H1 (cell line): ENCODE results near the gene HIGD2A. TPM values are rescaled to one million over a fixed set of nuclear protein-coding genes. Genes with fewer than 3 reads are reported as not detected.

Experiments used
- CTCF ChIA-PET: fragments of 300-600 bp; sonication (Branson Sonifier 250); formaldehyde crosslinking; loops from one replicate; lab custom pipeline; 2021; ENCODE audit not compliant: partially characterized antibody; lab: Charles Lee
- POLR2A ChIA-PET: fragments of 300-600 bp; sonication (Branson Sonifier 250); formaldehyde crosslinking; loops from one replicate; lab custom pipeline; 2021; ENCODE audit warnings: inconsistent platforms; ENCODE audit not compliant: partially characterized antibody; lab: Charles Lee
- DNase-seq, 2 experiments: peaks; one replicate each; pipeline versions ENCODE4 v3.0.0 to v3.0.0-alpha.2; 2010 to 2022; ENCODE audit warnings: low spot score in 2 of 2, low read depth in 1 of 2, mixed read lengths in 1 of 2
- FAIRE-seq: peaks from 2 replicates; lab custom pipeline; 2011; peaks lifted over from hg19 to GRCh38; lab: Jason Lieb, UNC
- H2AFZ ChIP-seq: 2 replicates; pipeline ENCODE4 v1.8.1; 2012; ENCODE audit warnings: low read length, inconsistent platforms
- H2AK5ac ChIP-seq: 2 replicates; pipeline ENCODE4 v1.6.1; 2013; ENCODE audit warnings: low read depth, low read length
- H2BK120ac ChIP-seq: replicated peaks from 2 replicates; pipeline ENCODE3; 2013; ENCODE audit warnings: low read depth, low read length, inconsistent platforms
- H2BK12ac ChIP-seq: 2 replicates; pipeline ENCODE4 v1.6.1; 2013; ENCODE audit warnings: low read depth, low read length
- H2BK15ac ChIP-seq: 2 replicates; pipeline ENCODE4 v1.6.1; 2013; ENCODE audit warnings: low read length
- H2BK20ac ChIP-seq: 2 replicates; pipeline ENCODE4 v1.6.1; 2013; ENCODE audit warnings: low read length
- H2BK5ac ChIP-seq: 2 replicates; pipeline ENCODE4 v1.6.1; 2013; ENCODE audit warnings: low read depth, low read length
- H3K14ac ChIP-seq: 2 replicates; pipeline ENCODE4 v1.6.1; 2013; ENCODE audit warnings: inconsistent platforms; ENCODE audit not compliant: insufficient read length
- H3K18ac ChIP-seq: 2 replicates; pipeline ENCODE4 v1.6.1; 2013; ENCODE audit warnings: low read length; ENCODE audit errors: extremely low read depth
- H3K23ac ChIP-seq: 2 replicates; pipeline ENCODE4 v1.6.1; 2013; ENCODE audit warnings: inconsistent platforms; ENCODE audit not compliant: insufficient read length
- H3K23me2 ChIP-seq: 2 replicates; pipeline ENCODE4 v1.6.1; 2013; ENCODE audit warnings: low read depth, low read length
- H3K27ac ChIP-seq: 2 replicates; pipeline ENCODE4 v1.6.1; 2011; ENCODE audit warnings: low read depth, low read length, inconsistent platforms
- H3K27me3 ChIP-seq, 4 experiments: replicated peaks in 1 of 4; 1 replicate in 1 of 4; 2 replicates in 3 of 4; pipeline versions ENCODE4 v1.6.1 to v1.8.1; 2011 to 2013; ENCODE audit warnings: low read length in 3 of 4, mild to moderate bottlenecking in 3 of 4, inconsistent platforms in 2 of 4, mixed read lengths in 2 of 4, moderate library complexity in 1 of 4; ENCODE audit not compliant: control insufficient read depth in 3 of 4, insufficient read depth in 3 of 4; ENCODE audit errors: extremely low read depth in 1 of 4
- H3K36me3 ChIP-seq, 4 experiments: 2 replicates each; pipeline versions ENCODE4 v1.6.1 to v1.8.1; 2011 to 2013; ENCODE audit warnings: mild to moderate bottlenecking in 4 of 4, low read length in 3 of 4, moderate library complexity in 2 of 4, control low read depth in 1 of 4, inconsistent platforms in 1 of 4; ENCODE audit not compliant: insufficient read depth in 4 of 4, control insufficient read depth in 2 of 4
- H3K4ac ChIP-seq: replicated peaks from 2 replicates; pipeline ENCODE3; 2013; ENCODE audit warnings: low read length, low read depth, mixed read lengths, inconsistent platforms; ENCODE audit not compliant: insufficient read length
- H3K4me1 ChIP-seq, 4 experiments: replicated peaks in 1 of 4; 1 replicate in 1 of 4; 2 replicates in 3 of 4; pipeline versions ENCODE4 v1.6.1 to v1.8.1; 2011 to 2013; ENCODE audit warnings: low read length in 3 of 4, inconsistent platforms in 2 of 4, mixed read lengths in 1 of 4; ENCODE audit not compliant: insufficient read depth in 4 of 4, control insufficient read depth in 3 of 4
- H3K4me2 ChIP-seq, 2 experiments: 2 replicates each; pipeline versions ENCODE4 v1.6.1 to v1.8.1; 2011 to 2013; ENCODE audit warnings: low read depth in 2 of 2, low read length in 2 of 2, control low read depth in 1 of 2, inconsistent platforms in 1 of 2, mild to moderate bottlenecking in 1 of 2; ENCODE audit not compliant: insufficient read depth in 1 of 2
- H3K4me3 ChIP-seq, 4 experiments: fragments of 200-600, 300-600 bp in 1 of 4; sonication (generic), shearing (Covaris generic), sonication (Bioruptor Twin) in 1 of 4; 2 replicates each; pipeline versions ENCODE4 v1.5.1 to v1.8.1; 2011 to 2016; ENCODE audit warnings: low read length in 4 of 4, low read depth in 3 of 4, control low read depth in 2 of 4, inconsistent platforms in 2 of 4, mild to moderate bottlenecking in 2 of 4, mixed read lengths in 1 of 4, moderate library complexity in 1 of 4; ENCODE audit not compliant: insufficient read depth in 2 of 4; ENCODE audit errors: extremely low read depth in 1 of 4
- H3K56ac ChIP-seq: replicated peaks from 2 replicates; pipeline ENCODE3; 2013; ENCODE audit warnings: low read depth, mild to moderate bottlenecking, mixed read lengths, low read length, inconsistent platforms; ENCODE audit not compliant: insufficient read length
- H3K79me1 ChIP-seq: 2 replicates; pipeline ENCODE4 v1.6.1; 2013; ENCODE audit warnings: low read depth, low read length, control low read depth
- H3K79me2 ChIP-seq, 2 experiments: 2 replicates each; pipeline versions ENCODE4 v1.6.1 to v1.8.1; 2012 to 2013; ENCODE audit warnings: low read length in 2 of 2, mild to moderate bottlenecking in 2 of 2, inconsistent platforms in 1 of 2; ENCODE audit not compliant: insufficient read depth in 2 of 2, control insufficient read depth in 1 of 2
- H3K9ac ChIP-seq, 4 experiments: replicated peaks in 1 of 4; 1 replicate in 1 of 4; 2 replicates in 3 of 4; pipeline versions ENCODE4 v1.6.1 to v1.8.1; 2011 to 2013; ENCODE audit warnings: low read depth in 3 of 4, low read length in 3 of 4, control low read depth in 2 of 4, mild to moderate bottlenecking in 2 of 4, moderate library complexity in 2 of 4, inconsistent platforms in 1 of 4; ENCODE audit errors: extremely low read depth in 1 of 4
- H3K9me3 ChIP-seq, 2 experiments: 2 replicates each; pipeline versions ENCODE4 v1.6.1 to v1.8.1; 2012 to 2013; ENCODE audit warnings: mild to moderate bottlenecking in 2 of 2, moderate library complexity in 2 of 2, control low read depth in 1 of 2, inconsistent platforms in 1 of 2, low read depth in 1 of 2, low read length in 1 of 2, mixed read lengths in 1 of 2; ENCODE audit not compliant: insufficient read depth in 2 of 2
- H4K20me1 ChIP-seq, 2 experiments: replicated peaks in 1 of 2; 2 replicates each; pipeline versions ENCODE3 to v1.8.1; 2011 to 2013; ENCODE audit warnings: inconsistent platforms in 2 of 2, low read length in 2 of 2, mild to moderate bottlenecking in 1 of 2; ENCODE audit not compliant: insufficient read depth in 2 of 2, control insufficient read depth in 1 of 2
- H4K5ac ChIP-seq: 2 replicates; pipeline ENCODE4 v1.6.1; 2013; ENCODE audit warnings: low read length, low read depth, mixed read lengths, inconsistent platforms; ENCODE audit not compliant: insufficient read length
- H4K8ac ChIP-seq: 2 replicates; pipeline ENCODE4 v1.8.0; 2013; ENCODE audit warnings: mild to moderate bottlenecking, moderate library complexity, low read length, inconsistent platforms; ENCODE audit not compliant: insufficient read depth; ENCODE audit errors: extremely low read depth
- H4K91ac ChIP-seq: replicated peaks from 2 replicates; pipeline ENCODE3; 2013; ENCODE audit warnings: low read length, mixed read lengths, inconsistent platforms; ENCODE audit not compliant: insufficient read length
- ATF3 ChIP-seq: IDR thresholded peaks from 2 replicates; pipeline ENCODE4 v1.6.1; 2011; ENCODE audit warnings: low read depth, mild to moderate bottlenecking, low read length; ENCODE audit not compliant: insufficient read depth
- CEBPB ChIP-seq: IDR thresholded peaks from 2 replicates; pipeline ENCODE4 v1.6.1; 2012; ENCODE audit warnings: low read depth, low read length
- CREB1 ChIP-seq: IDR thresholded peaks from 2 replicates; pipeline ENCODE4 v1.6.1; 2012; ENCODE audit warnings: inconsistent platforms
- SIX5 ChIP-seq: IDR thresholded peaks from 2 replicates; pipeline ENCODE4 v1.6.1; 2011; ENCODE audit warnings: mild to moderate bottlenecking, low read depth, low read length
- TEAD4 ChIP-seq: IDR thresholded peaks from 2 replicates; pipeline ENCODE4 v1.6.1; 2012; ENCODE audit warnings: low read depth, low read length, inconsistent platforms, mixed read lengths
- WGBS, 2 experiments: shearing (Covaris generic) in 1 of 2; methylation state at CpG; one replicate each; pipeline versions ENCODE4 v1.1.6 to v1.1.7; 2013 to 2015; ENCODE audit warnings: low lambda C conversion rate in 2 of 2, mixed read lengths in 2 of 2, inconsistent platforms in 1 of 2, low coverage in 1 of 2, missing lambda C conversion rate in 1 of 2; ENCODE audit not compliant: insufficient replicate concordance in 2 of 2, insufficient coverage in 1 of 2, insufficient read length in 1 of 2; ENCODE audit errors: extremely low coverage in 1 of 2, missing lambda C conversion rate in 1 of 2; 5-methylcytosine and 5-hydroxymethylcytosine counted together
- polyA plus RNA-seq, 7 experiments: library from polyadenylated mRNA; depleted of rRNA in 3 of 7; stranded (reverse) in 5 of 7; unstranded in 2 of 7; fragments of >200 nt in 5 of 7; fragments of 200-250 nt in 2 of 7; gene quantifications; 1 replicate in 5 of 7; 2 replicates in 1 of 7; 4 replicates in 1 of 7; pipeline versions ENCODE4 v1.2.1 to v1.2.3, GENCODE V29; 2011 to 2013; ENCODE audit warnings: missing spikeins in 2 of 7, mixed read lengths in 2 of 7
- total RNA-seq: library from RNA; stranded (reverse); fragmentation: NEBNext Ultra II Directional; extraction: Animal tissue kit (Norgen Biotek cat#: 25700); gene quantifications from 2 replicates; pipeline ENCODE4 v1.2.1, GENCODE V29; 2021
- TF ChIP-seq, protein P1 (sequence below), 3 experiments: IDR thresholded peaks; 1 replicate in 2 of 3; 2 replicates in 1 of 3; pipeline versions ENCODE4 v1.5.1 to v1.6.1; 2011; ENCODE audit warnings: low read length in 3 of 3, mild to moderate bottlenecking in 3 of 3, inconsistent platforms in 2 of 3, low read depth in 1 of 3, moderate library complexity in 1 of 3; ENCODE audit not compliant: insufficient read depth in 1 of 3; ENCODE audit errors: control extremely low read depth in 1 of 3

The HIGD2A gene
- total and polyA plus RNA-seq, 2 of the 8 experiments (the other 6 are each of a cell fraction or from before 2014, with no cell fraction given) = 95.5 to 264 TPM

- Histone ChIP-seq H4K91ac (no peak overlapping the region), H2BK20ac (no peak overlapping the region), H3K36me3 (no peaks in the 10 kb centered on the region; a peak in 1 of 8 replicates), H2BK15ac (no peak overlapping the region), H2BK5ac (no peak overlapping the region), H3K4me3 (no peak overlapping the region), H2AFZ (no peak overlapping the region), H3K23ac (no peak overlapping the region), H3K27ac (no peak overlapping the region), H2BK120ac (no peak overlapping the region), H3K4ac (no peak overlapping the region), H3K9me3 (no peaks in the 10 kb centered on the region), H3K27me3 (no peaks in the 10 kb centered on the region), H3K4me2 (no peak overlapping the region), H3K79me2 (no peaks in the 10 kb centered on the region), H2AK5ac (no peak overlapping the region), H3K9ac (no peak overlapping the region), H4K8ac (no peak overlapping the region), H3K79me1 (no peaks in the 10 kb centered on the region), H3K14ac (no peak overlapping the region), H4K5ac (no peak overlapping the region), H3K56ac (no peak overlapping the region), H3K4me1 (no peaks in the 10 kb centered on the region), H2BK12ac (no peak overlapping the region), H3K23me2 (no peaks in the 10 kb centered on the region), H4K20me1 (peaks cover 0 to 1% of the 10 kb centered on the region in 2 experiments), H3K18ac (no peak overlapping the region)
- WGBS, 2 experiments = 85% methylated on average over 14 of the region's 18 CpGs; no CpG with 5 or more reads in 1 of the 2 experiments
- DNase-seq (no peak), FAIRE-seq (no peak)
- ChIA-PET POLR2A (interaction anchor here (0.7 kb wide), 1 partner anchor 138 kb away, joined by 3 read pairs; no protein-coding TSS in a partner anchor), CTCF (interaction anchor here (1.1 to 7.9 kb wide), 2 partner anchors 8 to 111 kb away, joined by 5 to 83 read pairs; no protein-coding TSS in a partner anchor)
- TF ChIP-seq SIX5 (no peak), CEBPB (no peak), ATF3 (no peak), TEAD4 (no peak), CREB1 (no peak)
- TF ChIP-seq, protein P1, sequence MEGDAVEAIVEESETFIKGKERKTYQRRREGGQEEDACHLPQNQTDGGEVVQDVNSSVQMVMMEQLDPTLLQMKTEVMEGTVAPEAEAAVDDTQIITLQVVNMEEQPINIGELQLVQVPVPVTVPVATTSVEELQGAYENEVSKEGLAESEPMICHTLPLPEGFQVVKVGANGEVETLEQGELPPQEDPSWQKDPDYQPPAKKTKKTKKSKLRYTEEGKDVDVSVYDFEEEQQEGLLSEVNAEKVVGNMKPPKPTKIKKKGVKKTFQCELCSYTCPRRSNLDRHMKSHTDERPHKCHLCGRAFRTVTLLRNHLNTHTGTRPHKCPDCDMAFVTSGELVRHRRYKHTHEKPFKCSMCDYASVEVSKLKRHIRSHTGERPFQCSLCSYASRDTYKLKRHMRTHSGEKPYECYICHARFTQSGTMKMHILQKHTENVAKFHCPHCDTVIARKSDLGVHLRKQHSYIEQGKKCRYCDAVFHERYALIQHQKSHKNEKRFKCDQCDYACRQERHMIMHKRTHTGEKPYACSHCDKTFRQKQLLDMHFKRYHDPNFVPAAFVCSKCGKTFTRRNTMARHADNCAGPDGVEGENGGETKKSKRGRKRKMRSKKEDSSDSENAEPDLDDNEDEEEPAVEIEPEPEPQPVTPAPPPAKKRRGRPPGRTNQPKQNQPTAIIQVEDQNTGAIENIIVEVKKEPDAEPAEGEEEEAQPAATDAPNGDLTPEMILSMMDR (IDR thresholded peaks at IDR 0.05; ENCODE audit: control extremely low read depth in 1 of 3, insufficient read depth in 1 of 3, low read depth in 1 of 3, low read length in 3 of 3) = peak in 1 of 3 experiments; percentile 4; a peak in 1 of 4 replicates
Observed at GRCh38 chr5:176397736-176398420, 9.3 kb downstream of the HIGD2A start.
